Transverse colon (tissue), 3 donors: ENCODE results near the gene TRAF3.

ENCODE experiments used
- CTCF ChIP-seq, 5 experiments: fragments of 200-600 bp in 3 of 5; fragments of 450-650 bp in 2 of 5; sonication (generic) in 3 of 5; IDR thresholded peaks; 1 replicate in 2 of 5; 2 replicates in 3 of 5; pipeline ENCODE4 v1.5.1; 2016 to 2017; ENCODE audit warnings: antibody characterized with exemption in 5 of 5, inconsistent platforms in 3 of 5, mild to moderate bottlenecking in 2 of 5, moderate library complexity in 1 of 5
- EP300 ChIP-seq: sonication (generic); formaldehyde crosslinking; IDR thresholded peaks from one replicate; pipeline ENCODE4 v1.6.1; 2017; ENCODE audit warnings: antibody characterized with exemption, low read depth

- no peak for TF ChIP-seq EP300
- TF ChIP-seq CTCF (IDR thresholded peaks at IDR 0.05), result no peak
These were observed 180.0 kb downstream of the TRAF3 start for GRCh38 chr14:102957222-102957621.
